Right lobe of liver (tissue), 6 donors: ENCODE results near the gene ADGRD2. TPM values are rescaled to one million over a fixed set of nuclear protein-coding genes. Genes with fewer than 3 reads are reported as not detected.

Experiments
- ATAC-seq, 4 donors: fragments of 200-7000 bp; cut with Tn5 transposase; one replicate each; pipeline ENCODE4 v1.9.1; 2020; ENCODE audit warnings: mild to moderate bottlenecking in 4 of 4, moderate library complexity in 4 of 4
- DNase-seq, 3 donors: peaks; one replicate each; pipeline ENCODE4 v3.0.0-alpha.2; 2020
- H3K27ac ChIP-seq, 3 donors: fragments of 200-600 bp; one replicate each; pipeline ENCODE4 v1.8.0; 2022
- H3K27me3 ChIP-seq, 2 donors: fragments of 200-600 bp; one replicate each; pipeline ENCODE4 v1.8.0; 2022
- H3K36me3 ChIP-seq, 4 donors: fragments of 200-600 bp; sonication (generic) in 1 of 4; one replicate each; pipeline versions ENCODE4 v1.5.1 to v1.8.0; 2017 to 2022; ENCODE audit warnings: control low read depth in 1 of 4
- H3K4me1 ChIP-seq, 4 donors: fragments of 200-600 bp; sonication (generic) in 1 of 4; one replicate each; pipeline versions ENCODE4 v1.5.1 to v1.8.0; 2017 to 2022; ENCODE audit warnings: control low read depth in 1 of 4
- H3K4me3 ChIP-seq, 3 donors: fragments of 200-600 bp; one replicate each; pipeline ENCODE4 v1.8.0; 2022
- H3K9me3 ChIP-seq, 4 donors: fragments of 200-600 bp; sonication (generic) in 1 of 4; one replicate each; pipeline versions ENCODE4 v1.5.1 to v1.8.0; 2017 to 2022; ENCODE audit warnings: control low read depth in 1 of 4
- POLR2A ChIP-seq: fragments of 450-650 bp; IDR thresholded peaks from one replicate; pipeline ENCODE4 v1.6.1; 2017; ENCODE audit warnings: antibody characterized with exemption, mild to moderate bottlenecking
- WGBS: methylation state at CpG from one replicate; pipeline ENCODE4 v1.1.6; 2018; ENCODE audit warnings: low coverage, low lambda C conversion rate; ENCODE audit not compliant: insufficient coverage; ENCODE audit errors: missing lambda C conversion rate; 5-methylcytosine and 5-hydroxymethylcytosine counted together
- intact Hi-C, 2 donors: fragments of 100-400 bp; cut with DNase I; formaldehyde crosslinking; loops; one replicate each; pipeline versions ENCODE4 v1.11.2 to v1.14.1; 2022
- long read RNA-seq: library from polyadenylated mRNA; unstranded; transcript quantifications from one replicate; pipeline ENCODE4 v2.0.0, GENCODE V29; 2019
- total RNA-seq, 6 experiments: library from RNA; depleted of rRNA in 2 of 6; stranded (reverse); fragments of >200 nt in 2 of 6; fragmentation: NEBNext Ultra II Directional in 3 of 6; extraction: Animal tissue kit (Norgen Biotek cat#: 25700) in 3 of 6; gene quantifications; one replicate each; pipeline versions ENCODE4 v1.1.0 to v1.2.4, GENCODE V29; 2016 to 2023
- TF ChIP-seq, protein P1 (sequence below), 4 donors: fragments of 200-600 bp in 3 of 4; fragments of 450-650 bp in 1 of 4; IDR thresholded peaks; one replicate each; pipeline versions ENCODE4 v1.5.1 to v1.8.0; 2016 to 2022; ENCODE audit warnings: antibody characterized with exemption in 4 of 4, mild to moderate bottlenecking in 2 of 4
- donor health status: DM: no; HTN: yes; CAD: no.
- donor health status: DM: no; HTN: no; CAD: no.
- donor health status: DM: no; HTN: no; CAD: no.
- donor health status: DM: no; HTN: yes; CAD: no.
- donor health status: DM: no; HTN: yes; CAD: no.

The ADGRD2 gene, protein sequence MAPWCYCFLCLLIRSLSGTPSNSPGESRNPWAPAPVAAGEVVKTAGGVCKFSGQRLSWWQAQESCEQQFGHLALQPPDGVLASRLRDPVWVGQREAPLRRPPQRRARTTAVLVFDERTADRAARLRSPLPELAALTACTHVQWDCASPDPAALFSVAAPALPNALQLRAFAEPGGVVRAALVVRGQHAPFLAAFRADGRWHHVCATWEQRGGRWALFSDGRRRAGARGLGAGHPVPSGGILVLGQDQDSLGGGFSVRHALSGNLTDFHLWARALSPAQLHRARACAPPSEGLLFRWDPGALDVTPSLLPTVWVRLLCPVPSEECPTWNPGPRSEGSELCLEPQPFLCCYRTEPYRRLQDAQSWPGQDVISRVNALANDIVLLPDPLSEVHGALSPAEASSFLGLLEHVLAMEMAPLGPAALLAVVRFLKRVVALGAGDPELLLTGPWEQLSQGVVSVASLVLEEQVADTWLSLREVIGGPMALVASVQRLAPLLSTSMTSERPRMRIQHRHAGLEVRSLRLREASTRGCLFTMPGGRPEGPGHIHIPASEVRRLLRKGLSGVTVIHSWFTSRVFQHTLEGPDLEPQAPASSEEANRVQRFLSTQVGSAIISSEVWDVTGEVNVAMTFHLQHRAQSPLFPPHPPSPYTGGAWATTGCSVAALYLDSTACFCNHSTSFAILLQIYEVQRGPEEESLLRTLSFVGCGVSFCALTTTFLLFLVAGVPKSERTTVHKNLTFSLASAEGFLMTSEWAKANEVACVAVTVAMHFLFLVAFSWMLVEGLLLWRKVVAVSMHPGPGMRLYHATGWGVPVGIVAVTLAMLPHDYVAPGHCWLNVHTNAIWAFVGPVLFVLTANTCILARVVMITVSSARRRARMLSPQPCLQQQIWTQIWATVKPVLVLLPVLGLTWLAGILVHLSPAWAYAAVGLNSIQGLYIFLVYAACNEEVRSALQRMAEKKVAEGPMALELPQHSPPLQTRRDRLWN
- total RNA-seq = not detected
- long read RNA-seq = 0 reads

DNA sequence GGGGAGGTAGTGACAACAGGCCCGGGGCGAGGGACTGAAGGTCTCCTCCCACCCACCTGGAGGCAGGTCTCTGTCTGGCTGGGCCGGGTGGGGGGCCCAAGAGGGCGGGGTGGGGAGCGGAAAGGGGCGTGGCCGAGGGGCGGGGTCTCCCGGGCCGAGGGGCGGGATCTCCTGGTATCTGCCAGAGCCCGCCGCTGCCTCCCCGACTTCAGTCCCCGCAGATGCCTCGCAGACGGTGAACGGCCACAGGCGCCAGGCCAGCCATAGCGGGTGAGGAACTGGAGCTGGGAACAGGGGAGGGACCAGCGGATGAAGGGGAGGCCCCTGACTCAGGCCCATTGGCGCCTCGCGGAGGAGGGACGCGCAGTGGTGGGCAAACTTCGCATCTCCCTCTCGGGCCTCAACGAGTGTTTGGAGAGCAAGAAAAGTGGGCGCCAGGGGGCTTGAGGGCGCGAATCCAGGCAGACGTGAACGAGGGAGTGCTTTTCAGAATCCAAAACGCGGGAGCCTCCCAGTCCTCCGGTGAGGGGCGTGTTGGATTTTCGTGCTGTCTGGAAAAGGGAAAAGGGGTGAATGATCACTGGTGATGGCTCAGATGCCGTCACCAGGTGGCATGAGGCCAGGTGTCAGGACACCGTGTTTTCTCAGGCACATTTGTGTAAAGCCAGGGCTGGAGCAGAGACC is at the start of gene ADGRD2:
ADGRD2 (plus strand) TSS at position 211 of the 684 bp plus-strand sequence. CDS start 1,216 bp downstream, outside the sequence.
- intact Hi-C loops = no loop called here
- no peak for TF ChIP-seq POLR2A
- TF ChIP-seq, protein P1, sequence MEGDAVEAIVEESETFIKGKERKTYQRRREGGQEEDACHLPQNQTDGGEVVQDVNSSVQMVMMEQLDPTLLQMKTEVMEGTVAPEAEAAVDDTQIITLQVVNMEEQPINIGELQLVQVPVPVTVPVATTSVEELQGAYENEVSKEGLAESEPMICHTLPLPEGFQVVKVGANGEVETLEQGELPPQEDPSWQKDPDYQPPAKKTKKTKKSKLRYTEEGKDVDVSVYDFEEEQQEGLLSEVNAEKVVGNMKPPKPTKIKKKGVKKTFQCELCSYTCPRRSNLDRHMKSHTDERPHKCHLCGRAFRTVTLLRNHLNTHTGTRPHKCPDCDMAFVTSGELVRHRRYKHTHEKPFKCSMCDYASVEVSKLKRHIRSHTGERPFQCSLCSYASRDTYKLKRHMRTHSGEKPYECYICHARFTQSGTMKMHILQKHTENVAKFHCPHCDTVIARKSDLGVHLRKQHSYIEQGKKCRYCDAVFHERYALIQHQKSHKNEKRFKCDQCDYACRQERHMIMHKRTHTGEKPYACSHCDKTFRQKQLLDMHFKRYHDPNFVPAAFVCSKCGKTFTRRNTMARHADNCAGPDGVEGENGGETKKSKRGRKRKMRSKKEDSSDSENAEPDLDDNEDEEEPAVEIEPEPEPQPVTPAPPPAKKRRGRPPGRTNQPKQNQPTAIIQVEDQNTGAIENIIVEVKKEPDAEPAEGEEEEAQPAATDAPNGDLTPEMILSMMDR (IDR thresholded peaks at IDR 0.05) = no peak
- Histone ChIP-seq H3K4me1 (peaks cover 0 to 4% (median 0%) of the 10 kb centered on the region in 4 donors), H3K9me3 (no peaks in the 10 kb centered on the region), H3K36me3 (no peaks in the 10 kb centered on the region), H3K27me3 (peaks cover 0 to 10% of the 10 kb centered on the region in 2 donors), H3K27ac (no peak within 1 kb of the TSS), H3K4me3 (no peak within 1 kb of the TSS)
- peak in 3 of 4 donors; percentile 13 to 72 (median 62) for ATAC-seq
- WGBS = 7% methylated on average over 23 of the region's 41 CpGs
- peak; percentile 50 to 62 (median 55) for DNase-seq

DNA sequence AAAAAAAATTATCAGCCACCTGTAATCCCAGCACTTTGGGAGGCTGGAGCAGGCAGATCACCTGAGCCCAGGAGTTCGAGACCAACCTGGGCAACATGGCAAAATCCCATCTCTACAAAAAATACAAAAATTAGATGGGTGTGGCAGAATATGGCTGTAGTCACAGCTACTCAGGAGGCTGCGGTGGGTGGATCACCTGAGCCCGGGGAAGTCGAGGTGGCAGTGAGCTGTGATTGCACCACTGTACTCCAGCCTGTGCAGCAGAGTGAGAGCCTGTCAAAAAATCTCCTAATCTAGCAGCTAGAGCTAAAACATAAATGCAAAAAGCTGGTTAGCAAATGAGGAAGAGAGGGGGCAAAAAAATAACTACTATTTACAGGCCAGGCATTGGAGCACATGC is 47.0 kb upstream of the ADGRD2 start:
- Histone ChIP-seq H3K27ac (no peak overlapping the region), H3K4me1 (no peaks in the 10 kb centered on the region), H3K4me3 (no peak overlapping the region), H3K36me3 (peaks cover 0 to 73% (median 17%) of the 10 kb centered on the region in 4 donors), H3K9me3 (no peaks in the 10 kb centered on the region), H3K27me3 (no peaks in the 10 kb centered on the region)
- WGBS = 86% methylated on average over 4 of the region's 4 CpGs
- ATAC-seq = no peak
- intact Hi-C loops = no loop called here
- DNase-seq = no peak
- TF ChIP-seq, protein P1 (IDR thresholded peaks at IDR 0.05) = no peak
- no peak for TF ChIP-seq POLR2A

DNA sequence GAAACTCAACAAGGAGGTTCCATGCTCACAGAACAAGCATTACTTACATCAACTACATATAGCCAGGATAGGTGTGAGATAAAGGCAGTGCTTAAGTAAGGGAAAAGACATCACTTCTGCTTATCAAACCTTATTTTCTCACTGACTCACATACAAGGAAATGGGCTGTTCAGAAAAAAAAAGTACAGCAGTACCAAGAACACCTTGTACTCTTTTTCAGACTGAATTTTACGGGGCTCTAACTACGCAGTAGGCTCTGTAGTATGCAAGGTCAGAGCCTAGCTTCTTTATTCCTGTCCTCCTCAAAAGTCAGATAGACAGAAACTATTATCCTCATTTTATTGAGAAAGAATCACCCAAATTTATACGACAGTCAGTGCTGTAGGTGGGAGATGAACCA is 40.8 kb upstream of the ADGRD2 start:
- TF ChIP-seq, protein P1 (IDR thresholded peaks at IDR 0.05) = no peak
- TF ChIP-seq POLR2A = no peak
- Histone ChIP-seq H3K27me3 (no peaks in the 10 kb centered on the region), H3K4me3 (peak overlapping the region; percentile 8 to 32 (median 17)), H3K9me3 (no peaks in the 10 kb centered on the region), H3K27ac (peak overlapping the region in 2 of 3 donors; percentile 14 to 53), H3K36me3 (peaks cover 0 to 78% (median 27%) of the 10 kb centered on the region in 4 donors), H3K4me1 (peaks cover 0 to 40% (median 8%) of the 10 kb centered on the region in 4 donors)
- intact Hi-C loops = no loop called here
- WGBS = 27% methylated on average over 3 of the region's 3 CpGs
- ATAC-seq = peak; percentile 37 to 74 (median 52)
- no peak for DNase-seq

DNA sequence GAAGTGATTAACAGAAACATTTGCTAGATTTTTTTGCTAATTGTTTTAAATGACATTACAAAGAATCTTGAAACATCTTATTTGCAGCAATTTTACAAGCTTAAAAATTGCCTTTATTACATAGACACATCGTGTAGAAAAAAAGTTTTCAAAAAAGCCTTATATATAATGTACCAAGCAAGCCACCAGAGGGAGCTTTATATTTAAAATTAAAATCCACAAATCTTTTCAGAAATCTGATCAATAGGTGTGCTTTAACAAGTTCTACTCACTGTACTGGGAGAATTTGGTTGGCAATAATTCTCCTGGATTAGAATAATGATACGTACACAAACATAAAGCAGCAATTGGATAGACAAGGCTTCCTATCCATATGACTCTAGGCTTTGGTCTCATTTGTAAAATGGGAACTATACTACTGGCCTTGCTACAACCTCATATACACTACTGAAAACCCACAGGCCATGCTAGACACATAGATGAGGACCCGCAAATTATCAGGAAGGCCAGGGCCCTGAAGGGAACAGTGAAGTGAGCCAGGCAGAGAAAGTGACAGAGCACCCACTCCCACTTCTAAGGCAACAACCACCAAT is 39.8 kb upstream of the ADGRD2 start:
- no peaks in the 10 kb centered on the region for H3K27me3 ChIP-seq
- no peaks in the 10 kb centered on the region for H3K9me3 ChIP-seq
- H3K4me3 ChIP-seq = peak overlapping the region in 2 of 3 donors; percentile 17 to 32
- WGBS = 48% methylated on average over 3 of the region's 3 CpGs
- H3K27ac ChIP-seq = no peak overlapping the region
- no peak for TF ChIP-seq POLR2A
- TF ChIP-seq, protein P1 (IDR thresholded peaks at IDR 0.05) = peak; percentile 14 to 51 (median 44)
- DNase-seq (no peak), ATAC-seq (peak; percentile 15 to 35 (median 28))
- intact Hi-C loops = no loop called here
- peaks cover 0 to 68% (median 22%) of the 10 kb centered on the region in 4 donors for H3K36me3 ChIP-seq
- H3K4me1 ChIP-seq = peaks cover 0 to 42% (median 8%) of the 10 kb centered on the region in 4 donors
